Stimulated activated CD4-positive, alpha-beta T cell treated with anti-CD3 and anti-CD28 coated beads, Interleukin-15, amount 100 ng/mL, for 1 hour (primary cell): Measurements from ENCODE around the gene PNRC2.

Experiments
- DNase-seq, 2 donors: peaks; one replicate each; pipeline ENCODE4 v3.0.0-alpha.2; 2020; ENCODE audit warnings: low read depth in 1 of 2, low spot score in 1 of 2

The PNRC2 gene, protein sequence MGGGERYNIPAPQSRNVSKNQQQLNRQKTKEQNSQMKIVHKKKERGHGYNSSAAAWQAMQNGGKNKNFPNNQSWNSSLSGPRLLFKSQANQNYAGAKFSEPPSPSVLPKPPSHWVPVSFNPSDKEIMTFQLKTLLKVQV

DNA sequence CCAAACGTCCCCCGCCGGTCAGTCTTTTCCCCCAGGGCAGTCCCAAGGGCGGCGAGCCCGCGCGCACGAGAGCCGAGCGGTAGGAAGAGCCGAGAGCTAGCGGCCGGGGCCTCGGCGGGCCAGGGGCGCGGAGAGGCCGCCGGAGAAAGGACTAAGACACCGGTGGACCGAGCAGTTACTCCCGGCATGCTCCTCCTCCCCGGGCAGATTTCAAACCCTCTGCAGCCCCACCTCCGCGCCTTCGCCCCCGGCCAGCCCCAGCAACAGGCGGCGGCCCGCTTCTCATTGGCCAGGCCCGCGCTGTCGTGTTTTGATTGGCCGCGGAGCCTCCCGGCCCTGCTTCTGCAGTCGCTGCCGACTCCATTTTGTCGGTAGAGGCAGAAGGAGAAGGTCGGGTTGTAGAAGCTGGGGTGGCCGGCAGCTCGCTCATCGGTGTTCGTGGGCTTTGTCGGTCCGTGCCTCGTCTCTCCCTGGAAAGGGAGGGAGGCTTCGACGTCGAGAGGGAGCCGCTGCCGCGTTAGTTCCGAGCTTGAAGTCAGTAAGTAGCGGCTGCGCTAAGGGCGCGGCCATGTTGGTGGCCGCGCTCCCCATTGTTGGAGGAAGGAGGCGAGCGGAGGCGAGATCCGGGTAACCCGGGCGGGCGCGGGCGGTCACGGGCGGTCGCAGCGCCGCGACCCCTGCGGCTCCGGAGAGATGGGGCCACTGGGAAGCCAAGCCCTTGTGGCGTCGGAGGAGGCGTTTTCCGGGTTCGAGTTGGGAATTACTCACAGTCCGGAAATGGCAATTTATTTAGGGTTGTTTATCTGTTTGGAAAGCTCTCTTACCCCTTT is at the start of gene PNRC2:
PNRC2 (plus strand) TSS at position 368 of the 830 bp plus-strand sequence. CDS start 1,630 bp downstream, outside the sequence.
- DNase-seq, result peak; percentile 91 to 92

DNA sequence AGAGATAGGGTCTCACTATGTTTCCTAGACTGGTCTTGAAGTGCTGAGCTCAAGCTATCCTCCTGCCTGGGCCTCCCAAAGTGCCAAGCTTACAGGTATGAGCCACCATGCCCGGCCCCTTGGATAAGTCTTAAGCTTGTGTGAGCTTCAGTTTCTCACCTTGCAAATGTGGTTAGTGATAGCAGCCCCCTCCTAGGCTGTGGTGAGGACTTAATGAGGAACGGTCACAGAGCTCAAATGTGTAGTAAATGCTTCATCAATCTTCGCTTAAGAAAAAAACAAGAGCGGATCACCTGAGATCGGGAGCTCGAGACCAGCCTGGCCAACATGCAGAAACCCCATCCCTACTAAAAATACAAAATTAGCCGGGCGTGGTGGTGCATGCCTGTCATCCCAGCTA is 49.5 kb upstream of the PNRC2 start:
- no peak for DNase-seq

DNA sequence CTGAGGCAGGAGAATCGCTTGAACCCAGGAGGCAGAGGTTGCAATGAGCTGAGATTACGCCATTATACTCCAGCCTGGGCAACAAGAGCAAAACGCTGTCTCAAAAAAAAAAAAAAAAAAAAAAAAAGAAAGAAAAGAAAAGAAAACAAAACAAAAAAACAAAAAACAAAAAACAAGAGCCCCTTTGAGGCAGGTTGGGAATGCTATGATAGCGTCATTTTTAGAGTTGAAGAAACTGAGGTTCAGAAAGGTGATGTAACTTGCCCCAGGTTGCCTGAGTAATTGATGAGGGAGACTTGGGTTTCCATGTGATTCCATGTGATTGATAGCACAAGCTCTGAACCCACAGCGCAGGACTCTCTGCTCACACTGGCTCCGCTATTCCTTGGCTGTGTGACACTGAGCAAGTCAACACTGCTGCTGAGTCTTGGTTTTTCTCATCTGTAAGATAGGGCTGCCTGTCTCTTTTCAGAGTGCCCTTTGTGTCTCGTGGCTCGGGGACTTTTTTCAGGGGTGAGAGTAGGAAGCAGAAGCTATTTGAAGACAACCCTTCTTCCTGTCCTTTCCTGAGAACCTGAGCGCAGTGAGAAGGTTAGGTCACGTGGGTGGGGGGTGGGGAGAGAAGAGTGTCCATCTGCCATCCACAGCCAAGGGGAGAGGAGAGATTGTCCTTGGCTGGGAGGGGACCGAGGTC is 48.9 kb upstream of the PNRC2 start:
- no peak for DNase-seq

DNA sequence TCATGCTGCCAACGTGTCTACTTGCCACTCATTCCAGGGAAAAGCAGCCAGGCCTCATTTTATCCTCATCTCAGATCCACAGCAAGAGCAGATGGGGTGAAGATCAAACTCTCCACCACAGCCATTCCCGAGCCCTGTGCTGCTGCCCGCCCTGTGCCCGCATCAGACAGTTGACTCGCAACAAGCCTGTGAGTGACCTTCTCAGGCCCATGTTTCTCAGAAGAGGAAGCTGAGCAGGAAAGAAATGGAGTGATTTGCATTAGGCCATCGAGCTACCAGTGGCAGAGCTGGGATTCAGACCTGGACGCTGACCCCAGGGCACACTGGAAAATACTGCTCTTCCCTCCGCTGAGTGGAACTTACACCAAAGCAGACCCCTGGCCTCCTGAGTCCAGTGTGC is 47.7 kb upstream of the PNRC2 start:
- DNase-seq, result no peak

DNA sequence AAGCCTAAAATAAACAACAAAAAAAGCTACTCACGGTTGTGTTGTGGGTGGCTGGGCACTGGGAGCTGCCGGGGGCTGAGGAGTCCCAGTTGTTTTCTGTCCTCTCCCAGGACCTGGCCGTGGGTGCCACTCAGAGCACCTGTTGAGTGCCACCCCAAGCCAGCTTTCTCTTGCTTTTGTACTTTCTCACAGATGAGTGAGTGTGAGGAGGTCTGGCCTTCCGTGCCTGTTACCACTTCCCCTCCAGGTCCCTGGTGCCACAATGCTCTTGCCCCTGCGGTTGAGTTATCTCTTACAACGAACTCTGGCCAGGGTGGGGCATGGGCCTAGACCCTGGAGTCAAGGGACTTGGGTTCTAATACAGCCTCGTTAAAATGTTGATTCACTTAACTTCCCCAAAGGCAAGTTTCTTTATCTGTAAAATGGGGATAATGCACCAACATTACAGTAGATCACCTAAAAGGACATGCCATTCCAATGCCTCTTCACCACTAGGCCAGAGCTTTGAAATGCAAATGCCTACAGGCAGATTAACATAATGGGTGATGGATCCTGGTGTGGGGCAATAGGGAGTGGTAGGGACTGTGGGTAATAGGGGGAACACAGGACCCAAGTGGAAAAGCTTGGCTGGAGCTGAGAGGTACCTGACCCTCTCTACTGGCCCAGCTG is 46.3 kb upstream of the PNRC2 start, which contains the start of gene CNR2:
CNR2 (minus strand) TSS at position 151 of the 669 bp plus-strand sequence. CDS start 37,745 bp downstream, outside the sequence.
- DNase-seq, result no peak

DNA sequence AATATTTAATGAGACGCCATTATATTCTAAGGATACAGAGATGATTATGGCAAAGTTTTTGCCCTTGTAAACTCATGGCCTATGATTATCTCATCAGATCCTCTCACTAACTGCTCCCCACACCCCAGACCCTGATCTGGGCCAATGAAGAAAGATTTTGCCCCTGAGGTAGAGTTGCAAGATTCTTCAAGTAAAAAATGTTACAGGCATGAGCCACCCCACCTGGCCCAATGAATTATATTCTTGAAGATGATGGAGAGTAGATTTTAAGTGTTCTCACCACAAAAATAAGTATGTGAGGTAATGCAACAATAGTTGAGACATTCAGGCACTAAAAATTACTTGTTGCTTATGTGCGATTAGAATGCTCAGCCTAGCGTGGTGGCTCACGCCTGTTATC is 44.7 kb upstream of the PNRC2 start:
- no peak for DNase-seq

DNA sequence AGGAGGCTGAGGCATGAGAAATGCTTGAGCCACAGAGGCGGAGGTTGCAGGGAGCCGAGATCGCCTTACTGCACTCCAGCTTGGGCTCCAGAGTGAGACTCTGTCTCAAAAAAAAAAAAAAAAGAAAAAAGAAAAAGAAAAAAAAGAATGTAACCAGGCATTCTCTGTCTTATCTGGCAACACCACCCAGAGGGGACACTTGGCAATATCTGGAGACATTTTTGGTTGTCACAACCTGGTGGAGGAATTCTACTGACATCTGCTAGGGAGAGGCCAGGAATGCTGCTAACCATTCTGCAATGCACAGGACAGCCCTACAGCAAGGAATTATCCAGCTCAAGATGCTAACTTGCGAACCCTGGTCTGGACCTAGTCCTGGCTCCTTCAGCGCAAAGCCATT is 44.2 kb upstream of the PNRC2 start:
- DNase-seq, result no peak

DNA sequence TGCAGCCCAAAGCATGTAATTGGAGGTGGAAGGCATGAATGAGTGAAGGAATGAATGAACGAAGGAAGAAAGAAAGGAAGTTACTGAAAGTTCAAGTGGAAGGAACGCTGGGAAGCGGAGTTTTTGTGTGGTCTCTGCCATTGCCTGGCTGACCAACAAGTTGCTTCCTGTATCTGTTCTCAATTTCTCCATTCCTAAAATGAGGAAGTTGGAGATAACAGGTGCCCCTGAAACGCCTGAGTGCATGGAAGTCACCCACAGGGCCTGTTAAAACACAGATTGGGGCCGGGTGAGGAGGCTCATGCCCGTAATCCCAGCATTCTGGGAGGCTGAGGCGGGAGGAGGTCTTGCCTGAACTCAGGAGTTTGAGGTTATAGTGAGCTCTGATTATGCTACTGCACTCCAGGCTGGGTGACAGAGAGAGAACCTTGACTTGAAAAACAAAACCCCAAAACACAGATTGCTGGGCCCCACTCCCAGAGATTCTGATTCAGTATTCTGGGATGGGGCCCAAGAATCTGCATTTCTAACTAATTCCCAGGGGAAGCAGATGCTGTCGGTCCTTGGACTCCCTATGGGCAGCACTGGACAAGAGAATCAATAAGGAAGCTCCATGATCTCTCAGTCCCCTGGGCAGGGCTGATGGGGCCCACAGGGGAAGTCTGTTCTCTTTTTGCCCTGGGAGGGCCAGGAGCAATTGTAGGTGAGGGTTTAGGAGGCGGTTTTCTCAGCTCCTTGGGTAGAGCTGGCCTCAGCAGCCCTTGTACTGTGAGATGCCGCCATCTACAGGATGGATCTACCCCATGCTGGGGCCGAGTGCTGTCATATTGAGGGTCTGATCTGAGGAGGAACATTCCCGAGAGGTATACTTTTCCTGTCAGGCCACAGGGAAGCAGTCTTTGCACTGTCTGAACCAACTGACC is 43.2 kb upstream of the PNRC2 start:
- DNase-seq, result peak; percentile 6 to 11

DNA sequence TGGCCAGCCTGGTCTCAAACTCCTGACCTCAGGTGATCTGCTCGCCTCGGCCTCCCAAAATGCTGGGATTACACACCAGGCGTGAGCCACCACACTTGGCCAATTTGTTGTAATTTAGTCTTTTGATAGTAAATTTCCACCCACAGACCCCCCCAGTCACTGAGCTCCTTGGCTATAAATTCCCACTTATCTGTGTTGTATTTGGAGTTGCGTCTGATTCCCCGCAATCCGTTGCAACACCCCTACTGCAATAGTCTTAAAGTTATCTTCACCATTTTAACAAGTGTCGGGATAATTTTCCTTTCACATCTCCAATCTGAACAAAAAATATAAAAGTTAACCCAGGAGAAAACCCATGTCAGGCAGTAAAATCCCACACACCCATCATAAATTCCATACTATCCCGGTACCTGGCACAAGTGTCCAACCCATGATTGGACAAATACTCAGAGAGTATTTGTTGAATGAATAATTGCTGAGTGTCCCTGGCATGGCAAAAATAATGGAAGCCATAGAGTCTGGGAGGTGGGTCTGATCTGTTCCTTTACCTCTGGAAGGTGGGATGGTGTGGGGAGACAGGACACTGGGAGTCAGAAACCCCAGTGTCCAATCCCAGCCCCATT is 37.2 kb upstream of the PNRC2 start:
- no peak for DNase-seq

DNA sequence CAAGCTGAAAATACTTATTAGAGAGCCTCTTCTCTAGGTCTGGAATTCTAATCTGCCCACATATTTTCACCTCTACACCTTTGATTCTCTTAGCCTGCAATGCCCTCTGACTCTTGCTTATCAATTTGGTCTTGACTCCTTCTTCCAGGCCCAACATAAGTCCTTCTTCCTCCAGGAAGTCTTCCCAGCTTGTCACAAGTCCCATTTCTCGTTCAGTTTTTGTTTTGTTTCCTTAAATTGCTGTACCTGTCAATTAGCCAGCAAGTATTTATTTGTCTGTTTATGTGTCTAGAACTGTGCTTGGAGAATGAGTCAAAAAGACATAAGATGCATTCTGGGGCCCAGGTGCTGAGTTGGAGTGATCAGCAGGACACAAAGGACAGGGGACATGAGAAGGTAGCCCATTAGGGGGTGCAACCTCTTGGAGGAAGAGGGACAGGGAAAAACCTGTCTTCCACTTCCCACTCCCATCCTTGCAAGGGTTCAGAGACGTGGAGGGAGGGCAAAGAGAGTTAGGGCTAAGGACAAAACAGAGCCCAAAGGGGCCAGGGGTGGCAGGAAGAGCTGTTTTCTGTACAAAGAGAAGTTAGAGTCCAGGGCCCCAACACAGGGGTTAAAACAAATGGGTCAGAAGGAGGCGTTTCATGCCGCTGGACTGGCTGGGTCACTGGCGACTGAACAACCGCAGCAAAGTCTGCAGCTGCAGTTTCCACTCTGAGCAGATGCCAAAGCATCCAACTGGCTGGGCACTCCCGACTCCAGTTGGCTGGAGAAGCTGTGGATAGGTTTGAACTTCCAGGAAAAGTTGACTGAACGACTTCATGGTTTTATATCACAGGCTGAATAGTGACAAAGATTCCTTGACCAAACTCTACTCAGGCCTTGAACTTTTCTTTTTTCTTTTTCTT is 35.8 kb upstream of the PNRC2 start:
- no peak for DNase-seq

DNA sequence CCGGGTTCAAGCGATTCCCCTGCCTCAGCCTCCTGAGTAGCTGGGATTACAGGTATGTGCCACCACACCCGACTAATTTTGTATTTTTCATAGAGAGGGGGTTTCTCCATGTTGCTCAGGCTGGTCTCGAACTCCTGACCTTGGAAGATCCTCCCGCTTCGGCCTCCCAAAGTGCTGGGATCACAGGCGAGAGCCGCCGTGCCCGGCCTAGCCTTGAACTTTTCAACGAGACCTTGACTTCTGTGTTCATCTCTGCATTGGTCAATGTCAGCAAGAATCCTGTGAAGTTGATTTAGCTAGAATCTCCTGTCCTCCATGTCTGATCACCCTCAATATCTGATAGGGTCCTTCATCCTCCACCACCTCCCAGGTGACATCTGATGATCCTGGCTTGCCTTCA is 35.0 kb upstream of the PNRC2 start:
- no peak for DNase-seq

DNA sequence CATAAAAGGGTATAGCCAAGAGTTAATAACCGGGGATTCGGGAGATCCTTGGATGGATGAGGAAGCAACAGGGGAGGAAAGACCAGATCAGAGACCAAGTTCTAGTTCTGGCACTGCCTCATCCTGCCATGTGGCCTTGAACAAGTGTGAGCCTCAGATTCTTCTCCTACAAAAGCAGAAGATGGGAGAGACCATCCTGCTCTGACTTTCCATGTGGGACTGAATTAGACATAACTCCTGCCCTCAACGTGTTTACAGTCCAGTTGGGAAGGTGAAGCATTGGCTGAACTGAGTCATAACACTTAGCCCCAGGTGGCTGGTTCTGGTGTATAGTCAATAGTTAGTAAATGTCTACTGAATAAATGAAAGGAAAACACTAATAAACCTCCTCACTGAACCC is 34.3 kb upstream of the PNRC2 start:
- DNase-seq, result no peak

DNA sequence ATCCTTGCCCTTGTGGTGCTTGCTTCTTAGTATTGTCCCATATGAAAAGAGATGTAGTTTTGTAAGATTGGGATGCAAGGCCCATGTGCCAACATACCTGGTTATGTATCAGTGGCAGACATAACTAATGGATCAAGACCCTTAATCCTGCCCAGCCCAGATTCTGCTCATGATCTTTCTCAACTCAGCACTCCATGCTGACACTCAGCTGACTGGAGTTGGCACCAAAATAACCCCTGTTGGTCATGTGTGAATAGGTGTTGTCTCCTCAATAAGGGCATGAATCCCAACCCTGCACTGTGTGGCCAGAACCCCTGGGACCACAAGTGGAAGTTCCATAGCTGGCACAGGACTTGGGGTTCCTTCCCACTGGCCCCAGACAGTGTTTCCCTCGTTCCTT is 32.5 kb upstream of the PNRC2 start:
- DNase-seq, result no peak

DNA sequence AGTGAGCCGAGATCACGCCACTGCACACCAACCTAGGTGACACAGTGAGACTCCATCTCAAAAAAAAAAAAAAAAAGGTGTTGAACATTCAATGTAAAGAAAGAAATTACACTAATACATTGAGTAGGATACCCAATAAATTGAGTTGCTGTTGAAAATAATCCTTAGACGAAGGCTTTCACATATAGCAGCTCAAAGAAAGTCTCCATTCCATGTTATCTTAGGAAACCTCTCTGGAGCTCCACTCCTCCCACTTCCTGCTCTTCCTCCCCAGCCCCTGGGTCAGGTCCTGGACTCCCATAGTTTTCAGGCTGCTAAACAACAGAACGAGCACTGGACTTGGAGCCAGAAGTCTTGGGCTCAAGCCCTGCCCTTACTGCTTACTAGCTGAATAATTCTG is 30.8 kb upstream of the PNRC2 start:
- no peak for DNase-seq

DNA sequence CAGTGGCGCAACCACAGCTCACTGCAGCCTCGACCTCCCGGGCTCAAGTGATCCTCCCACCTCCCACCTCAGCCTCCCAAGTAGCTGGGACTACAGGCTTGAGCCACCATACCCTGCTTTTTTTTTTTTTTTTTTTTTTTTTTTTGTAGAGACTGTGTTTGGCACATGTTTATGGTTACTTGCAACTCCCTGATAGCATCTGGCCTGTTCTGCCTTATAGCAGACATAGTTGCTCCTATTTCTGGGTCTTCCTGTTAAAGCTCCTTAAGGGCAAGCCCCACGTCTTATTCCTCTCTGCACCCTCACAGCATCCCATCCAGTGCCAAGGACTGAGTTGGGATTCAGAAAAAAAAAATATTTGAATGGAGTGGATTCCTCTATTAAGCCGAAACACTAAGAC is 29.4 kb upstream of the PNRC2 start:
- DNase-seq, result no peak

DNA sequence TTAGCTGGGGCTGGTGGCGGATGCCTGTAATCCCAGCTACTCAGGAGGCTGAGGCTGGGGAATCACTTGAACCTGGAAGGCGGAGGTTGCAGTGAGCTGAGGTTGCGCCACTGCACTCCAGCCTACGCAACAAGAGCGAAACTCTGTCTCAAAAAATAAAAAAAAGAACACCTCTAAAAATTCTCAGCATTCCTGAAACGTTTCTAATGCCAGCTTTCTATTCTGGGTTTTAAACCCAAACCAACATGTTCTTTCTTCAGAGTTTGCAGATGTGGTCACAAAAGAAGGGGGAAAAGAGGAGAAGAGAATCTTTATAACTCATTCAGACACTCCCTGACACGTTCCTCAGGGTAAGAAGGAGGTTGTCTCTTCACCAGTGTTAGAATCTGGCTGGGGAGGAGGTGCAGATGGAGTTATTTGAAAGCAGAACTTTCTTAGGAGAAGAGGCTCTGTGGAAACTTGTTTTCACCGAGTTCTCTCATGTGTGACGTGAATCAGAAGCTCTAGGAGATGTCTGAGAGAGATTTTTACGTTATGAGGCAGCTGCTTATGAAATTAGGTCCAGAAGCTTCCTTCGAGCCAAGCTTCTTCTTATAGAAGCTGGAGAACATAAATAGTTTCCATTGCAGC is 28.7 kb upstream of the PNRC2 start:
- no peak for DNase-seq

DNA sequence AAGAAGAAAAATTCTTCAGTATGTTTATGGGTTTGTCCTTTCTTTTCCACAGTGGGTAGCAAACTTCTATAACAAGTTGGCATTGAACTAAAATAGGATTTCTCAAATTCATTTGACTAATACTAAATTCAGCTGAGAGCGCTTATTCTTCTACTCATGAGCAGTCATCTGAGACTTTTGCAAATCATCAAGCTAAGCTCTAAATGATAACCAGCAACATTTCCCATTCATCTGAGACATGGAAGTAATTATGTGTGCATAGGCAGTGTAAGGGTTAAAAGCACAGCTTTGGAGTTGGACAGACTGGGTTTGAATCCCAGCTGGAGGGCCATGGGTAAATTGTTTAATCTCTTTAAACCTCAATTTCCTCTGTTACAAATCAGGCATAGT is 28.1 kb upstream of the PNRC2 start:
- DNase-seq, result no peak

DNA sequence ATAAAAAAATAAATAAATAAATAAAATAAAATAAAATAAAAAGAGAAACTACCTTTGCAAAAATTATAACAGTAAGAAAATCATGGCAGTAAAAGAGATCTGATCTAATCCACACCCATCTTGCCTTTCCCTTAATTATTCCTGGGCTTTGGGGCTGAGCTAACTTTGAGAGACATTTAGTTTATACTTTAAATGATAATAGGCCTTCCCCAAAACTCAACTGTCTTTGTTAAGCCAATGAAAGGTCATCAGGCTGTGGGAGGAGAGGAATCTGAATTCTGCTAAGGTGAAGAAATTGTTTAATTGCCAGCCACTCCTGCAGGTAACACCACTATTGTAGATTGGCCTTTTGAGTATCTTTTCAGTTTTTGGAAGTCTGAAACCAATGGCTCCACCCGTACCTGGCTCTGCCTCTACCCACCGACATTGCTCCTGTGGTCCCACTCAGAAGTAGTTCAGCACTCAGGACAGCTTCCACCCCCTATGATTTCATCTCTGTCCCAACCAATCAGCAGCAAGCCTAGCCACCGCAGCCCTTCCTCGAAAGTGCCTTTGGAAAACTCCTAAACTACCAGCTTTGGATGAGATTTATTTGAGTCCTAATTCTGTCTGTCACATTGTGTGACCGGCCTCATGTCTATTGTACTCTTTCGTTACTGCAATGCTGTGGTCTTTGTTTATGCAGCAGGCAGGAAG is 23.0 kb upstream of the PNRC2 start:
- DNase-seq, result no peak
